Fibroblast of pulmonary artery (primary cell): ENCODE measurements around the gene RREB1.

Experiments
- DNase-seq: peaks from one replicate; pipeline ENCODE4 v3.0.0-alpha.2; 2010; ENCODE audit warnings: low read depth
- H3K4me3 ChIP-seq: replicated peaks from 2 replicates; pipeline ENCODE4 v1.5.1; 2011; ENCODE audit warnings: low read depth, mild to moderate bottlenecking, control low read depth, low read length, moderate library complexity
- CTCF ChIP-seq: IDR thresholded peaks from 2 replicates; pipeline ENCODE4 v1.5.1; 2011; ENCODE audit warnings: mild to moderate bottlenecking, control low read depth, low read length, inconsistent platforms; ENCODE audit errors: missing control alignments

RREB1 gene

GRCh38 chr6:7165002-7165889, 57.5 kb downstream of the RREB1 start:
- peak; percentile 58 for DNase-seq
- TF ChIP-seq CTCF = no peak
- no peak overlapping the region for H3K4me3 ChIP-seq

DNA sequence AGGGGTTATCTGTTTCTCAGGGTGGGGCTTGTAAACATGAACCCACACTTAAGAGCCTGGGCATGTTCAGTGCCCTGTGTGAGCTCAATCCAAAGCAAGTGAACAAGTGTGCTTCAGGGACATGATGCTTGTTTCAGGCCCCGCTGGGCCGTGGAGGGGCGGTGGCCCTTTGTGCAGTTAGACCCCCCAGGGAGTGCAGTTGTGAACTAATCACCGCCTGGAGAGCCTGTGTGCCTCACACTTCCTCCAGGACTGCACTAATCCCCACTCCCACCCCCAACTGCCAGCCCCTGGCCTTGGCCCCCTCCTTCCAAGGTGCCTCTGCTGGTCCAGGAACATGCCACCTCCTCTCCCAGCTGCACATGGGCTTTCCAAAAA, 58.1 kb downstream of the RREB1 start:
- TF ChIP-seq CTCF = no peak
- no peak for DNase-seq
- no peak overlapping the region for H3K4me3 ChIP-seq

- no peak for DNase-seq
- no peak overlapping the region for H3K4me3 ChIP-seq
- TF ChIP-seq CTCF = no peak
Measured at GRCh38 chr6:7166410-7167293, 58.9 kb downstream of the RREB1 start.

DNA sequence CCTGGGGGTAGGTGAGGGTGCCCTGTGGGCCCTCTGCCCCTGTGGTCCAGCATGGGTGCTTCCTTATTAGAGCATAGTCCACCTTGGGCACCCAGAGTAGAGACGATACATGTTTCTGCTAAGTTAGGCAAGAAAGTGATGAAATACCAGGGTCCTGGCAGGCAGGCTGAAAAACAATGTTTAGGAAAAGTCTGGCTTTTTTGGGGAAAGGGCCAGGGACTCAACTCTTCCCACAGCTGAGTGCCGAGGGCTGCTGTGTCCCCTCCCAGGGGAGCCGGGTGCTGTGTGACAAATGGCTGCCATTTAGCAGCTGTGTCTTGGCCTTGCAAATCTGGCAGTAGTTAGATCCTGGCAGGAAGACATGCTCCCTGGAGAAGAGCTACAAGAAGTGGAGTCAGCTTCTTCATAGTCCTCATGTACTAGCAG, 61.5 kb downstream of the RREB1 start:
- peak; percentile 46 for DNase-seq
- H3K4me3 ChIP-seq = no peak overlapping the region
- TF ChIP-seq CTCF = no peak

- no peak overlapping the region for H3K4me3 ChIP-seq
- no peak for DNase-seq
- TF ChIP-seq CTCF = no peak
Measured at GRCh38 chr6:7170117-7170732, 62.5 kb downstream of the RREB1 start.

DNA sequence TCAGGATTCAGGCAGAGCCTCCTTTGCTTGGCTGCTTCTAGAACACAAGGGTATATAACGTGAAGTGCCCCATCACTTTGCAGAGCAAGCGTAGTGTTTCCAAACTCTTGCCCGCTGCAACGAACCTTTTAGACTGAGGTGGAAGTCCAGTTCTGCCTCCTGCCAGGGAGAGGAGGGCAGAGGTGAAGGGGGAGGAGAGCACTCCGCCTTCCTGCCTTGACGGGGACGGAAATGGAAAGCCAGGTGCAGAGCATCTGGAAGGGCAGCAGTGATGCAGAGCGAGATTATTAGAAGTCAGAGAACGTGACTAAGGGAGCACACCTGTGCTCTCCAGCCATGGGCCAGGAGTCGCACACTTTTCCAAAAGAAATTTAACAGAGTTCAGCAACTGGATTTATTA, 63.4 kb downstream of the RREB1 start:
- H3K4me3 ChIP-seq = no peak overlapping the region
- no peak for TF ChIP-seq CTCF
- no peak for DNase-seq
